Lower lobe of right lung (tissue), 2 donors: Measurements from ENCODE around the gene ANKDD1A. TPM values are rescaled to one million over a fixed set of nuclear protein-coding genes. Genes with fewer than 3 reads are reported as not detected.

Experiments
- ATAC-seq, 2 donors: fragments of 200-7000 bp; cut with Tn5 transposase; one replicate each; pipeline ENCODE4 v1.9.1; 2020 to 2022; ENCODE audit warnings: mild to moderate bottlenecking in 2 of 2, moderate library complexity in 2 of 2
- DNase-seq: peaks from one replicate; pipeline ENCODE4 v3.0.0-alpha.2; 2020
- H3K27ac ChIP-seq: fragments of 200-600 bp; one replicate; pipeline ENCODE4 v1.8.0; 2022
- H3K27me3 ChIP-seq: fragments of 200-600 bp; one replicate; pipeline ENCODE4 v1.8.0; 2022; ENCODE audit warnings: low read depth
- H3K36me3 ChIP-seq: fragments of 200-600 bp; one replicate; pipeline ENCODE4 v1.8.0; 2022; ENCODE audit warnings: mild to moderate bottlenecking
- H3K4me1 ChIP-seq: fragments of 200-600 bp; one replicate; pipeline ENCODE4 v1.8.0; 2022
- H3K4me3 ChIP-seq: fragments of 200-600 bp; one replicate; pipeline ENCODE4 v1.8.0; 2022; ENCODE audit warnings: mild to moderate bottlenecking
- H3K9me3 ChIP-seq: fragments of 200-600 bp; one replicate; pipeline ENCODE4 v1.8.0; 2022
- intact Hi-C: fragments of 100-400 bp; cut with DNase I; formaldehyde crosslinking; loops from one replicate; pipeline ENCODE4 v1.11.0; 2022
- total RNA-seq: library from RNA; stranded (reverse); fragmentation: NEBNext Ultra II Directional; extraction: Animal tissue kit (Norgen Biotek cat#: 25700); gene quantifications from one replicate; pipeline ENCODE4 v1.2.1, GENCODE V29; 2021
- TF ChIP-seq, protein P1 (sequence below): fragments of 200-600 bp; IDR thresholded peaks from one replicate; pipeline ENCODE4 v1.8.0; 2022; ENCODE audit warnings: antibody characterized with exemption, mild to moderate bottlenecking
- donor health status: DM: no; HTN: yes; CAD: no; lungs with severe emphysema.

Gene ANKDD1A
- total RNA-seq, 1 donor from 2014 or later = 5.0 TPM

DNA sequence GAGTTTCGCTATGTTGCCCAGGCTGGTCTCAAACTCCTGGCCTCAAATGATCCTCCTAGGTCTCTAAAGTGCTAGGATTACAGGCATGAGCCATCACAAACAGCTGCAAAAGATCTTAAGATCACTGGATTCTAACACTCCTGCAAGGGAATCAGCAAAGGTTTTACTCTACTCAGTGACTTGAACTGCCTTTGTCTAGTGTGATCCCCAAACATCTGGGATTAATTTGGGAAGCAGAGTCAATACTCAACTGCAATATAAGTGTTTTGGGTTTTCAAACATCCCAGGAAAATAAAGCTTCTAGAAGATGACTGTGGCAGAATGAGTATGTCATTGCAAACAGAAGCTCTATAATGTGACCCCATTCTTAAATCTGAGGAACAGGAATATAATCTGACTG is 70.8 kb downstream of the ANKDD1A start:
- peaks cover 56% of the 10 kb centered on the region for H3K36me3 ChIP-seq
- no peak for DNase-seq
- no peak for ATAC-seq
- no peaks in the 10 kb centered on the region for H3K27me3 ChIP-seq
- H3K27ac ChIP-seq = no peak overlapping the region
- H3K4me1 ChIP-seq = peaks cover 48% of the 10 kb centered on the region
- intact Hi-C loops = no loop called here
- H3K4me3 ChIP-seq = no peak overlapping the region
- TF ChIP-seq, protein P1, sequence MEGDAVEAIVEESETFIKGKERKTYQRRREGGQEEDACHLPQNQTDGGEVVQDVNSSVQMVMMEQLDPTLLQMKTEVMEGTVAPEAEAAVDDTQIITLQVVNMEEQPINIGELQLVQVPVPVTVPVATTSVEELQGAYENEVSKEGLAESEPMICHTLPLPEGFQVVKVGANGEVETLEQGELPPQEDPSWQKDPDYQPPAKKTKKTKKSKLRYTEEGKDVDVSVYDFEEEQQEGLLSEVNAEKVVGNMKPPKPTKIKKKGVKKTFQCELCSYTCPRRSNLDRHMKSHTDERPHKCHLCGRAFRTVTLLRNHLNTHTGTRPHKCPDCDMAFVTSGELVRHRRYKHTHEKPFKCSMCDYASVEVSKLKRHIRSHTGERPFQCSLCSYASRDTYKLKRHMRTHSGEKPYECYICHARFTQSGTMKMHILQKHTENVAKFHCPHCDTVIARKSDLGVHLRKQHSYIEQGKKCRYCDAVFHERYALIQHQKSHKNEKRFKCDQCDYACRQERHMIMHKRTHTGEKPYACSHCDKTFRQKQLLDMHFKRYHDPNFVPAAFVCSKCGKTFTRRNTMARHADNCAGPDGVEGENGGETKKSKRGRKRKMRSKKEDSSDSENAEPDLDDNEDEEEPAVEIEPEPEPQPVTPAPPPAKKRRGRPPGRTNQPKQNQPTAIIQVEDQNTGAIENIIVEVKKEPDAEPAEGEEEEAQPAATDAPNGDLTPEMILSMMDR = no peak
- H3K9me3 ChIP-seq = no peaks in the 10 kb centered on the region

DNA sequence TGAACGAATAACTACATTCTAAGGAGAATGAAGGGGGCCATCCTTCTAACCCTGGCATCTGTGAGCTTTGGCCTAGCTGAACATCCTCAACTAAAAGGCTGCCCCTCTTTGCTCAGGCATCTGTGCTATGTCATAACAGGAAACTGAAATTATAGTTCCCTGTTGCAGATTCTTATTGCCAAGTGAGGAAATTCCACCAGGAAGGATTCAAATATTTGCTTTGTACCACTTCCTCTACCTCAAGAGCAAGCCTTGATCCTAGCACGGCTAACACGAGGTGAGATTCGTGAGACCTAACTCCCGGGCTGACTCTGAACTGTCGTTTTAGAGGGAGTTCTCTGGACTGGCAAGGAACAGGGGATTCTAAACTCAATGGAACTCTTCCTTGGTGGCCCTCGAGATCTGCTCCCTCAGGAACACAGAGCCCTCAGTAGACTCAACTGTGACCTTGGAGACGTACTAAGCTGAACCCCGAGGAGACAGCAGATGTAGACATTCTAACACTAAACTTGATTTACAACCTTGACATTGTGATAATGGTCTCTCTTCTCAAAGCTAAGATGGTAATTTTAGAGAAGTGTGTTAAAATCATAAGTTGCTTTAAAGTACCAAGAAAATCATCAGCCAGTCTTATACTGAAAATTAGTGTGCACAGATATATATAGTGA is 73.8 kb downstream of the ANKDD1A start:
- peak; percentile 8 to 46 for ATAC-seq
- Histone ChIP-seq H3K4me1 (peaks cover 65% of the 10 kb centered on the region), H3K27ac (peak overlapping the region; percentile 85), H3K27me3 (no peaks in the 10 kb centered on the region), H3K36me3 (peaks cover 31% of the 10 kb centered on the region), H3K4me3 (peak overlapping the region; percentile 1), H3K9me3 (no peaks in the 10 kb centered on the region)
- no peak for DNase-seq
- intact Hi-C loops = no loop called here
- TF ChIP-seq, protein P1 = no peak

DNA sequence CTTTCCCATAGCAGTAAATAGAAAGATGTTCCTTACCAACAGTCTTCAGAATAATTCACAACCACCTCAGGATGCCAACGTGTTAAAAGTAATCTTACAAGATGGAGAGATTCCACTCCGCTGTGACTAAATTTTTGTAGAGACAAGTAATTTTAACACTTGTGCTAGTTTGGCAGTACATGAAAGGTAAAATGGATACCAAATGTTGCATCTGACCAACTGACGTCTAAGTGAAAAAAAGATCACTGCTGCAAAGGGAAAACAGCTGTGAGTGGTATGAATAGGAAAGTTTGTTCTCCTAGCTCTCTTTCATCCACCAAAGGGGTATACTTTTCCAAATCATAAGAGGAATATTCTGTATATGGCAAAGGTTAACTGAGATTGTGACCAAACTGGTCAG is 75.4 kb downstream of the ANKDD1A start:
- Histone ChIP-seq H3K36me3 (peaks cover 17% of the 10 kb centered on the region), H3K9me3 (no peaks in the 10 kb centered on the region), H3K27ac (no peak overlapping the region), H3K4me1 (peaks cover 60% of the 10 kb centered on the region), H3K4me3 (no peak overlapping the region), H3K27me3 (no peaks in the 10 kb centered on the region)
- DNase-seq (no peak), ATAC-seq (no peak)
- TF ChIP-seq, protein P1 = no peak
- intact Hi-C loops = no loop called here

- intact Hi-C loops = no loop called here
- H3K4me3 ChIP-seq = peak within 1 kb of the TSS; percentile 93
- peaks cover 7% of the 10 kb centered on the region for H3K36me3 ChIP-seq
- no peaks in the 10 kb centered on the region for H3K27me3 ChIP-seq
- peaks cover 47% of the 10 kb centered on the region for H3K4me1 ChIP-seq
- TF ChIP-seq, protein P1 = no peak
- ATAC-seq (peak; percentile 96 to 98), DNase-seq (peak; percentile 96)
- H3K9me3 ChIP-seq = no peaks in the 10 kb centered on the region
- H3K27ac ChIP-seq = peak within 1 kb of the TSS; percentile 94
Observed at GRCh38 chr15:64989416-64990167, 77.9 kb downstream of the ANKDD1A start, which contains the start of gene SPG21. TSS of gene SPG21 (minus strand) at chr15:64989914. CDS start at chr15:64983569, 6,345 bp downstream.

GRCh38 chr15:64990168-64990470 is 78.4 kb downstream of the ANKDD1A start:
- peaks cover 7% of the 10 kb centered on the region for H3K36me3 ChIP-seq
- TF ChIP-seq, protein P1 = no peak
- H3K9me3 ChIP-seq = no peaks in the 10 kb centered on the region
- DNase-seq = no peak
- H3K27me3 ChIP-seq = no peaks in the 10 kb centered on the region
- peak in 1 of 2 donors; percentile 33 for ATAC-seq
- intact Hi-C loops = no loop called here
- H3K4me3 ChIP-seq = peak overlapping the region; percentile 93
- peaks cover 42% of the 10 kb centered on the region for H3K4me1 ChIP-seq
- peak overlapping the region; percentile 94 for H3K27ac ChIP-seq
